Stimulated activated CD4-positive, alpha-beta T cell treated with anti-CD3 and anti-CD28 coated beads, Interleukin-12 subunit alpha, Interleukin-12 subunit beta, amount 100 ng/mL, for 48 hours (primary cell): Measurements from ENCODE around the gene LRRC8B.
"Not testable (repeated sequence)": the region's sequence is repeated elsewhere in the genome, so short reads cannot be mapped to it uniquely, and the experiment has no call there.

Source experiments
- DNase-seq, 3 donors: peaks; one replicate each; pipeline ENCODE4 v3.0.0-alpha.2; 2020; ENCODE audit warnings: low read depth in 2 of 3, low spot score in 1 of 3

The LRRC8B gene

GRCh38 chr1:89578946-89579684 lies 54.5 kb downstream of the LRRC8B start:
- DNase-seq: no peak

GRCh38 chr1:89580036-89580435 lies 55.4 kb downstream of the LRRC8B start:
- no peak for DNase-seq

DNA sequence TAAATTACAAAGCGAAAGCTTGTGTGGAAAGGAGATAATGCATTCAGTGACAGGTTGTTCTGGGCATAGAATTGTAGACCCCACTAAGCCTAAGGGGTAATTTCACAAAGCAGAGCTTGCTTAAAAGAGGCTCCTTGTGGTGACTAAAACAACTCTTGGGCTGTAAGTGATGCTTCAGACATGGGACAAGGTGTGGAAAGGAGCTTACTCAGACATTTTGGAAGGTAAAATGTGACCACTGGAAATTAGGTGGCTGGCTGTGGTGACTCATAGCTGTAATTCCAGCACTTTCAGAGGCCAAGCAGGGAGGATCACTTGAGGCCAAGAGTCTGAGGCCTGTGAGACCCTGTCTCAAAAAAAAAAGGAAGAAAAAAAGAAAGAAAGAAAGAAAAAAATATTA lies 57.2 kb downstream of the LRRC8B start:
- no peak for DNase-seq

DNA sequence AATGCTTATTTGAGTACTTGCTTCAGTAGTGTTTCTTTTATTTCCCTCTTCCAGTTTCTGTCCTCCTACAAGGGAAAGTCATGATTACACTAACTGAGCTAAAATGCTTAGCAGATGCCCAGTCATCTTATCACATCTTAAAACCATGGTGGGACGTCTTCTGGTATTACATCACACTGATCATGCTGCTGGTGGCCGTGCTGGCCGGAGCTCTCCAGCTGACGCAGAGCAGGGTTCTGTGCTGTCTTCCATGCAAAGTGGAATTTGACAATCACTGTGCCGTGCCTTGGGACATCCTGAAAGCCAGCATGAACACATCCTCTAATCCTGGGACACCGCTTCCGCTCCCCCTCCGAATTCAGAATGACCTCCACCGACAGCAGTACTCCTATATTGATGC lies 57.9 kb downstream of the LRRC8B start:
- no peak for DNase-seq

GRCh38 chr1:89584211-89584610 lies 59.6 kb downstream of the LRRC8B start:
- DNase-seq: no peak

DNA sequence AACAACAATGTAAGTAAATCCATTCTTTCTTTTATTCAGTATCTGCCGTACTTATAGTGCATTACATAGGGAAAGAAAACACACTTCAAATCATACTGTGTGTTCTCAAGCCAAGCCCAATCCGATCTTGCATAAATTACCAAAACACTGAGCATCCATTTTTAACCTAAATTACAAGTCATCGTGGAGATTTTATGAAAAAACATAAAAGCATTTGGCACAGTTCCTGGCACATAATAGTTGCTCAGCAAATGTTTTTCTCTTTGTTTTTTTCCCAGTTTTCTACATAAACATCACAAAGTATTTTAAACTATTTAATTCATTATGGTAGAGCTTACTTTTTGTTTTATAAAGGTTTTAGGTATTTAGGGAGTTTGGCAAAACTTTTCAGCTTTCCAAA lies 60.2 kb downstream of the LRRC8B start:
- DNase-seq: no peak

- no peak for DNase-seq
Observed at GRCh38 chr1:89587729-89588161, 63.1 kb downstream of the LRRC8B start.

DNA sequence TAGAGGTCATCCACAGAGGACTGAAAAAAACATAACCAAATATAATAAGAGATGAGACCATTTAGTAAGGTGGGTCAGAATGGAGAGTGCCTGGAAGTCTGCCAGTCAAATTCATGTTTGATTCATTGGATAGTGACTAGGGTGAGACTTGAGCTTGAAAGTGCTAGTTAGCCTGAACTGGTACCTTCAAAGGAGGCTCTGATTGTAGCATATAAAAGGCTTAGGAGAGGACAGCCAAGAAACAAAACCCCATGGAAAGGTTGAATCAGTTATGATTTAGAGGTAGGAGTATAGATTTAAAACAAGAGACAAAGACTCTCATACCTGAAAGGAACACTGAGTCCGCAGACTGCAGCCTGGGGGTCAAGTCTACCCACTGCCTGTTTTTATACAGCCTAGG lies 63.9 kb downstream of the LRRC8B start:
- DNase-seq: no peak

DNA sequence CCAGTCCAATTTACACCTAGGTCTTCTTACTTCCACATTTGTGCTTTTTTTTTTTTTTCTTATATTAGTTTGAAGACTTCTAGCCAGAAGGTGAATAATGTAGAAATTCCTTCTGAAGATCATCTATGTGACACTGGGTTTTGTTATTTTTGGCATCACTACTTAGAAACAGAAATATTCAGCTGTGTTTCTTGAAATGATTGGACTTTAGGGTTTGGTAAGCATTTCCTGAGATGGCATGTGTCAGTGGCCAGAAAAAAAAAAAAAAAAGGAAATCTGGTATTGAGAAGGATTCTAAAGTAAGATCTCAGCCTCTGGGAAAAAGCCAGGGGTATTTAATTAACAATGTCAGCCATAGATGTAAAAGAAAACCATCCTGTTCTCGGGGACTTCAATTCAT lies 64.9 kb downstream of the LRRC8B start:
- DNase-seq: no peak

- DNase-seq: no peak
Observed at GRCh38 chr1:89590341-89591080, 65.9 kb downstream of the LRRC8B start.

GRCh38 chr1:89592861-89593302 lies 68.3 kb downstream of the LRRC8B start:
- not testable (repeated sequence) for DNase-seq

DNA sequence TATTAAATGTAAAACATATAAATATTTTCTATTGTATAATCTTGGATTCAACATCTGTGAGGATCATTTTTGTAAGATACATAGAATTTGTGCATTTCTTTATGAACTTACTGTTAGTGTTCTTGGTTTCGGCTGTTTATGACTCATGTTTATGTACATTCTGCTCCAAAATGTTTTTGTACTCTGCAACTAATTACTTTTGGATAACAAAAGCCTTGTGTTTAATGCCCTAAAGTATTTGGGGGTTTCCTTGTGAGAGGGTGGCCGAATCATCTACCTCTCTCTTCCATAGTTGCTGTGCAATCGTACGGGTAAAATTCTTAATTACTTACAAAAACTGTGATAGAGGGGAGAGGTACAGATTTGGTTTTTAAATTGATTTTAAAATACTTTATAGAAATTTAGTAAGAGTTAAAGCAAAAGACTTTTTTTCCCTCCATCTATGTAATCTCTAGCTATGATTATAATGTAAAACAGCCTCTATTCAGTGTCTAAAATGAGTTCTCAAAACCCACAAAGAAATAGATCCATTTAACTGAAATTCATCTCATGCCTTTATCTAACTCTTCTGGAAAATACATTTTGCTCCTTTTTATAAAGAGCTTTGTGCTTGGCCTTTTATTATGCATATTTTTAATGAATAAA lies 69.6 kb downstream of the LRRC8B start:
- no peak for DNase-seq

DNA sequence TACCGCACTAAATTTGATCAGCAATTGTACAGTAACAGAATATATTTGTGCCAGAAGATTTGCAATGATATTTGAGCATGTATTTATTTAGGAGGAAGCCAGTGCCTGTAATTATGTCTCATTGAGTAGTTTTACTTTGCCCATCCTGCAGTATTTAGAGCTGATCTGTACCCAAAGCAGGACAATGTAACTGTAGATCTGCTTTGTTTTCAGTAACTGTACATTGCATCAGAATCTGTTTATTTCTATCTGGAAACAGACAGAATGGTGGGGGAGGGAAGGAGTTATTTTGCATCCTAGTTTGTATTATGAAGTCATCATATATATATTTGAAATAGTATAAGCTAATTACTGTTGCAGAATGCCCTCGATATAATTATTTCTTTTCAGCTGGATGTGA lies 72.1 kb downstream of the LRRC8B start:
- no peak for DNase-seq

GRCh38 chr1:89598450-89599331 lies 74.1 kb downstream of the LRRC8B start:
- no peak for DNase-seq

GRCh38 chr1:89599332-89599630 lies 74.7 kb downstream of the LRRC8B start:
- DNase-seq: no peak

DNA sequence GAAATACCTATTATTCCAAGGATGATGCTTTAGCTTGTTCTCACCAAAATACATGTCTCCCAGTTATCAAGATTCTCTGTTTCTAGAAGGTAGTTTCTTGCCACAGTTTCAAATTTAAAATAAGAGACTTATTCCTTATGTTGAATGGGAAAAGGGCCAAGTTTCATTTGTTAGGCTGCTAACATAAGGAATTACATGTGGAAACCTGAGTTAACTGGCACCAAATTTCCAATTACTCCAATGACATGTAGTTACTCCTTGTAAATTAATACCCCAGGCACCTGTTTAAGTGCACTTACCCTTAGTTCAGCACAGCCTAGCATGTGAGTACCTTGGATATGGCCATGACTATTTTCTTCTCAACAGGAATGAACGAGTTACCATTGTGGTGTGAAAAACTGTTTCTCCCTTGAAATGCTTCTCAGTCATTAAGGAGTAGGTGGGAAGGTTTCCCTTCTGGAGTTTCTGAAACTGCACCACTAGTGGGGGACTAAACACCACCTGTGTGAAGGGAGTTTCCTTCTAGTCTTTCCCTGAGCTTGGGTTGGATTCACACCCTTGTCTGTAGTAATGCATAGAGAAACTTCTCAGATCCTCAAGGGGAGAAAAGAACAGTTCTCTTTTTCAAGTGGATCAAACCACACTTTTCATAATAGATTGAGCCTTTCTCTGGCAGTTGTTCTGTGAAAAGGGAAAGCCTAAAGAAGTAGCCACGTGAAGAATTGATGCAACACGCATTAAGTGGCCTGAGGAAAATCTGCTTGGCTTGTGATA lies 76.0 kb downstream of the LRRC8B start:
- DNase-seq: no peak

- DNase-seq: no peak
Observed at GRCh38 chr1:89602871-89603404, 78.3 kb downstream of the LRRC8B start.

GRCh38 chr1:89603651-89604413 lies 79.2 kb downstream of the LRRC8B start:
- DNase-seq: peak in 2 of 3 donors; percentile 53 to 55

GRCh38 chr1:89604414-89604735 lies 79.7 kb downstream of the LRRC8B start:
- no peak for DNase-seq

GRCh38 chr1:89605692-89606091 lies 81.1 kb downstream of the LRRC8B start:
- no peak for DNase-seq
